Loucy (cell line): ENCODE measurements around the gene DSCAM.

Experiments
- H2AFZ ChIP-seq: fragments of 200-600 bp; sonication (generic); 2 replicates; pipeline ENCODE4 v1.6.0; 2016; ENCODE audit warnings: antibody characterized with exemption, mild to moderate bottlenecking, low read length, moderate library complexity
- H3F3A ChIP-seq: fragments of 200-600 bp; 2 replicates; pipeline ENCODE4 v1.6.0; 2016; ENCODE audit warnings: antibody characterized with exemption, low read depth, mild to moderate bottlenecking
- H3K27me3 ChIP-seq: fragments of 200-600 bp; sonication (generic); 2 replicates; pipeline ENCODE4 v1.6.1; 2014; ENCODE audit warnings: low read length, mild to moderate bottlenecking; ENCODE audit not compliant: insufficient read depth, poor library complexity, severe bottlenecking
- H3K36me3 ChIP-seq: fragments of 200-600 bp; sonication (generic); 2 replicates; pipeline ENCODE4 v1.6.1; 2016; ENCODE audit warnings: low read length; ENCODE audit not compliant: insufficient read depth
- H3K4me1 ChIP-seq: fragments of 200-600 bp; sonication (generic); 2 replicates; pipeline ENCODE4 v1.5.1; 2014; ENCODE audit warnings: low read length, mild to moderate bottlenecking; ENCODE audit not compliant: insufficient read depth, poor library complexity, severe bottlenecking
- H3K4me2 ChIP-seq: fragments of 200-600 bp; sonication (generic); 2 replicates; pipeline ENCODE4 v1.6.0; 2014; ENCODE audit warnings: antibody characterized with exemption, low read length, low read depth, mild to moderate bottlenecking; ENCODE audit not compliant: poor library complexity, severe bottlenecking
- H3K4me3 ChIP-seq: fragments of 200-600 bp; sonication (generic); 2 replicates; pipeline ENCODE4 v1.5.1; 2014; ENCODE audit warnings: low read length, mild to moderate bottlenecking, mixed read lengths; ENCODE audit not compliant: poor library complexity, severe bottlenecking
- H3K79me2 ChIP-seq: fragments of 200-600 bp; sonication (generic); 2 replicates; pipeline ENCODE4 v1.6.1; 2014; ENCODE audit warnings: low read length; ENCODE audit not compliant: insufficient read depth
- H3K9ac ChIP-seq: fragments of 200-600 bp; sonication (generic); 2 replicates; pipeline ENCODE4 v1.6.0; 2014; ENCODE audit warnings: mild to moderate bottlenecking, low read depth, low read length, moderate library complexity; ENCODE audit not compliant: poor library complexity, severe bottlenecking
- H3K9me2 ChIP-seq: fragments of 200-600 bp; sonication (generic); replicated peaks from 2 replicates; pipeline ENCODE4 v1.6.1; 2016; ENCODE audit warnings: low read depth, low read length, mixed read lengths
- H3K9me3 ChIP-seq: fragments of 200-600 bp; sonication (generic); 2 replicates; pipeline ENCODE4 v1.6.1; 2014; ENCODE audit warnings: mild to moderate bottlenecking, antibody characterized with exemption, low read length, low read depth; ENCODE audit not compliant: insufficient read depth
- H4K20me1 ChIP-seq: fragments of 200-600 bp; sonication (generic); 2 replicates; pipeline ENCODE4 v1.6.0; 2014; ENCODE audit warnings: antibody characterized with exemption, low read length, mild to moderate bottlenecking; ENCODE audit not compliant: insufficient read depth, poor library complexity, severe bottlenecking
- CTCF ChIP-seq: fragments of 200-600 bp; sonication (generic); conservative IDR thresholded peaks from 2 replicates; pipeline ENCODE4 v1.5.1; 2014; ENCODE audit warnings: mild to moderate bottlenecking, antibody characterized with exemption, low read length
- EZH2phosphoT487 ChIP-seq: fragments of 200-600 bp; IDR thresholded peaks from 2 replicates; pipeline ENCODE4 v1.6.1; 2018; ENCODE audit warnings: antibody characterized with exemption, mild to moderate bottlenecking, moderate library complexity, borderline replicate concordance

DSCAM gene

GRCh38 chr21:40146216-40146837 is 700.6 kb downstream of the DSCAM start:
- H4K20me1 ChIP-seq, result no peaks in the 10 kb centered on the region
- H2AFZ ChIP-seq, result no peak overlapping the region
- no peaks in the 10 kb centered on the region for H3K79me2 ChIP-seq
- H3K4me1 ChIP-seq, result no peaks in the 10 kb centered on the region
- H3K4me2 ChIP-seq, result no peak overlapping the region
- no peak overlapping the region for H3K9ac ChIP-seq
- TF ChIP-seq EZH2phosphoT487 (no peak), CTCF (no peak)
- H3K9me2 ChIP-seq, result no peaks in the 10 kb centered on the region
- H3K36me3 ChIP-seq, result no peaks in the 10 kb centered on the region
- H3K9me3 ChIP-seq, result no peaks in the 10 kb centered on the region
- no peaks in the 10 kb centered on the region for H3K27me3 ChIP-seq
- H3F3A ChIP-seq, result no peaks in the 10 kb centered on the region
- H3K4me3 ChIP-seq, result no peak overlapping the region

GRCh38 chr21:40143822-40144525 is 703.0 kb downstream of the DSCAM start:
- H3K27me3 ChIP-seq, result no peaks in the 10 kb centered on the region
- no peak overlapping the region for H2AFZ ChIP-seq
- H3K36me3 ChIP-seq, result no peaks in the 10 kb centered on the region
- H3K4me1 ChIP-seq, result no peaks in the 10 kb centered on the region
- no peaks in the 10 kb centered on the region for H3F3A ChIP-seq
- no peak overlapping the region for H3K4me3 ChIP-seq
- TF ChIP-seq EZH2phosphoT487 (no peak), CTCF (peak; percentile 88)
- H3K9me3 ChIP-seq, result no peaks in the 10 kb centered on the region
- no peaks in the 10 kb centered on the region for H4K20me1 ChIP-seq
- H3K79me2 ChIP-seq, result no peaks in the 10 kb centered on the region
- H3K9ac ChIP-seq, result no peak overlapping the region
- no peak overlapping the region for H3K4me2 ChIP-seq
- no peaks in the 10 kb centered on the region for H3K9me2 ChIP-seq

- H3K4me1 ChIP-seq, result no peaks in the 10 kb centered on the region
- H3K9ac ChIP-seq, result no peak overlapping the region
- no peaks in the 10 kb centered on the region for H3K79me2 ChIP-seq
- no peaks in the 10 kb centered on the region for H4K20me1 ChIP-seq
- no peak overlapping the region for H2AFZ ChIP-seq
- no peak overlapping the region for H3K4me2 ChIP-seq
- H3K4me3 ChIP-seq, result no peak overlapping the region
- no peaks in the 10 kb centered on the region for H3K27me3 ChIP-seq
- no peaks in the 10 kb centered on the region for H3K9me2 ChIP-seq
- TF ChIP-seq CTCF (no peak), EZH2phosphoT487 (no peak)
- no peaks in the 10 kb centered on the region for H3K9me3 ChIP-seq
- H3K36me3 ChIP-seq, result no peaks in the 10 kb centered on the region
- no peaks in the 10 kb centered on the region for H3F3A ChIP-seq
These were observed 705.3 kb downstream of the DSCAM start for GRCh38 chr21:40141621-40142020.
